SK-N-SH treated with all-trans-retinoic acid at 6 μM for 48 hours (cell line): ENCODE results near the gene MYBPC3.
A peak's percentile ranks its signal among the peaks of the same experiment; 100 is the strongest.

Experiments
- ATAC-seq: fragments of 200-7000 bp; cut with Tn5 transposase; 3 replicates; pipeline ENCODE4 v1.9.1; 2020; ENCODE audit warnings: mild to moderate bottlenecking, moderate library complexity
- ARNTL ChIP-seq: fragments of 450-650 bp; formaldehyde crosslinking; IDR thresholded peaks from 2 replicates; pipeline ENCODE4 v1.5.0; 2020; ENCODE audit warnings: low read depth, mild to moderate bottlenecking, moderate library complexity, borderline replicate concordance
- BACH2 ChIP-seq: fragments of 250-450 bp; sonication (Bioruptor Pico); IDR thresholded peaks from 2 replicates; pipeline ENCODE4 v1.9.0; 2021; ENCODE audit warnings: mild to moderate bottlenecking, borderline replicate concordance
- CSDC2 ChIP-seq: fragments of 250-450 bp; sonication (Bioruptor Pico); IDR thresholded peaks from 2 replicates; pipeline ENCODE4 v1.5.0; 2020; ENCODE audit warnings: mild to moderate bottlenecking, moderate library complexity
- CSRNP3 ChIP-seq: fragments of 250-450 bp; sonication (Bioruptor Pico); IDR thresholded peaks from 2 replicates; pipeline ENCODE4 v1.5.1; 2021; ENCODE audit warnings: mild to moderate bottlenecking, moderate library complexity
- ESRRG ChIP-seq: fragments of 250-450 bp; sonication (Bioruptor Pico); IDR thresholded peaks from 2 replicates; pipeline ENCODE4 v1.6.1; 2021; ENCODE audit warnings: mild to moderate bottlenecking
- GLIS3 ChIP-seq: fragments of 250-450 bp; sonication (Bioruptor Pico); IDR thresholded peaks from 2 replicates; pipeline ENCODE4 v1.5.0; 2020; ENCODE audit warnings: mild to moderate bottlenecking, moderate library complexity
- ISL1 ChIP-seq: fragments of 250-450 bp; sonication (Bioruptor Pico); IDR thresholded peaks from 2 replicates; pipeline ENCODE4 v2.1.2; 2022; ENCODE audit warnings: mild to moderate bottlenecking, moderate library complexity
- PATZ1 ChIP-seq: fragments of 250-450 bp; sonication (Bioruptor Pico); IDR thresholded peaks from 2 replicates; pipeline ENCODE4 v1.8.0; 2020; ENCODE audit warnings: mild to moderate bottlenecking, moderate library complexity, borderline replicate concordance
- POU6F1 ChIP-seq: fragments of 250-450 bp; sonication (Bioruptor Pico); IDR thresholded peaks from 2 replicates; pipeline ENCODE4 v1.8.0; 2021; ENCODE audit warnings: low read depth, mild to moderate bottlenecking, moderate library complexity, borderline replicate concordance
- PPARA ChIP-seq: fragments of 250-450 bp; sonication (Bioruptor Pico); IDR thresholded peaks from 2 replicates; pipeline ENCODE4 v1.5.0; 2020; ENCODE audit warnings: mild to moderate bottlenecking, borderline replicate concordance
- RARB ChIP-seq: fragments of 250-450 bp; sonication (Bioruptor Pico); IDR thresholded peaks from 2 replicates; pipeline ENCODE4 v1.8.0; 2021; ENCODE audit warnings: mild to moderate bottlenecking, moderate library complexity
- SNAI2 ChIP-seq: fragments of 250-450 bp; sonication (Bioruptor Pico); IDR thresholded peaks from 2 replicates; pipeline ENCODE4 v1.5.0; 2020; ENCODE audit warnings: mild to moderate bottlenecking, moderate library complexity
- TCF4 ChIP-seq: fragments of 250-450 bp; sonication (Bioruptor Pico); IDR thresholded peaks from 2 replicates; pipeline ENCODE4 v1.8.0; 2021; ENCODE audit warnings: mild to moderate bottlenecking, moderate library complexity, borderline replicate concordance
- TOX ChIP-seq: fragments of 250-450 bp; sonication (Bioruptor Pico); IDR thresholded peaks from 2 replicates; pipeline ENCODE4 v1.8.0; 2021; ENCODE audit warnings: mild to moderate bottlenecking, moderate library complexity, borderline replicate concordance
- TSHZ2 ChIP-seq: fragments of 250-450 bp; sonication (Bioruptor Pico); IDR thresholded peaks from 2 replicates; pipeline ENCODE4 v1.5.0; 2020; ENCODE audit warnings: mild to moderate bottlenecking, moderate library complexity
- ZC3H10 ChIP-seq: fragments of 250-450 bp; sonication (Bioruptor Pico); IDR thresholded peaks from 2 replicates; pipeline ENCODE4 v1.5.1; 2021; ENCODE audit warnings: mild to moderate bottlenecking, moderate library complexity
- ZFP3 ChIP-seq: fragments of 250-450 bp; sonication (Bioruptor Pico); IDR thresholded peaks from 2 replicates; pipeline ENCODE4 v1.5.0; 2020; ENCODE audit warnings: mild to moderate bottlenecking, moderate library complexity
- ZFP30 ChIP-seq: fragments of 450-650 bp; formaldehyde crosslinking; IDR thresholded peaks from 2 replicates; pipeline ENCODE4 v1.5.0; 2022; ENCODE audit warnings: mild to moderate bottlenecking, moderate library complexity
- ZNF565 ChIP-seq: fragments of 450-650 bp; formaldehyde crosslinking; conservative IDR thresholded peaks from 2 replicates; pipeline ENCODE4 v1.5.0; 2020; ENCODE audit warnings: low read depth, mild to moderate bottlenecking, moderate library complexity
- ZNF70 ChIP-seq: fragments of 450-650 bp; formaldehyde crosslinking; IDR thresholded peaks from 2 replicates; pipeline ENCODE4 v1.5.0; 2020; ENCODE audit warnings: mild to moderate bottlenecking, moderate library complexity
- ZNF8 ChIP-seq: fragments of 450-650 bp; formaldehyde crosslinking; IDR thresholded peaks from 2 replicates; pipeline ENCODE4 v1.5.0; 2020; ENCODE audit warnings: mild to moderate bottlenecking, moderate library complexity

MYBPC3 gene

GRCh38 chr11:47387944-47388696, 35.6 kb upstream of the MYBPC3 start:
- TF ChIP-seq ZNF8 (CRISPR knock-in tag): no peak
- TF ChIP-seq ZNF70 (CRISPR knock-in tag): no peak
- no peak for TF ChIP-seq POU6F1 (CRISPR knock-in tag)
- TF ChIP-seq ZFP3 (CRISPR knock-in tag): no peak
- ATAC-seq: no peak

GRCh38 chr11:47384498-47384897, 32.0 kb upstream of the MYBPC3 start:
- no peak for ATAC-seq
- TF ChIP-seq CSRNP3 (no peak), ZNF8 (CRISPR knock-in tag) (peak; percentile 65)

GRCh38 chr11:47383071-47383470, 30.6 kb upstream of the MYBPC3 start:
- no peak for ATAC-seq
- no peak for TF ChIP-seq ZFP30
- TF ChIP-seq TCF4 (CRISPR knock-in tag): no peak
- no peak for TF ChIP-seq CSDC2 (CRISPR knock-in tag)
- no peak for TF ChIP-seq SNAI2 (CRISPR knock-in tag)
- no peak for TF ChIP-seq TOX (CRISPR knock-in tag)
- TF ChIP-seq ZFP3 (CRISPR knock-in tag): no peak
- no peak for TF ChIP-seq PPARA (CRISPR knock-in tag)
- TF ChIP-seq CSRNP3: no peak
- TF ChIP-seq ZC3H10 (CRISPR knock-in tag): no peak
- no peak for TF ChIP-seq ISL1 (CRISPR knock-in tag)
- TF ChIP-seq GLIS3 (CRISPR knock-in tag): no peak
- TF ChIP-seq POU6F1 (CRISPR knock-in tag): no peak
- TF ChIP-seq ESRRG (CRISPR knock-in tag): no peak
- no peak for TF ChIP-seq ARNTL (CRISPR knock-in tag)
- TF ChIP-seq ZNF565 (CRISPR knock-in tag): no peak
- no peak for TF ChIP-seq ZNF8 (CRISPR knock-in tag)
- TF ChIP-seq RARB (CRISPR knock-in tag): no peak
- no peak for TF ChIP-seq PATZ1 (CRISPR knock-in tag)
- TF ChIP-seq TSHZ2 (CRISPR knock-in tag): no peak
- TF ChIP-seq BACH2: no peak
